Central memory CD8-positive, alpha-beta T cell (primary cell): ENCODE results near the gene TMEM82.

Experiments used
- ATAC-seq: fragments of 150-1000 bp; cut with Tn5 transposase; replicated peaks from 2 replicates; pipeline ENCODE4 v1.10.0; 2022; ENCODE audit warnings: mild to moderate bottlenecking, moderate FRiP score, moderate number of reproducible peaks; ENCODE audit not compliant: poor library complexity, severe bottlenecking; ENCODE audit errors: extremely low read depth
- DNase-seq, 2 donors: peaks; one replicate each; pipeline ENCODE4 v3.0.0; 2021; ENCODE audit warnings: low spot score in 2 of 2
- H3K27ac Mint-ChIP-seq: one replicate; pipeline ENCODE4 v1.8.0; 2022; ENCODE audit warnings: low read depth, mild to moderate bottlenecking, moderate library complexity, mixed read lengths
- H3K27me3 Mint-ChIP-seq: one replicate; pipeline ENCODE4 v1.8.0; 2022; ENCODE audit warnings: mixed read lengths
- H3K36me3 Mint-ChIP-seq: one replicate; pipeline ENCODE4 v1.8.0; 2022; ENCODE audit warnings: mild to moderate bottlenecking, moderate library complexity, mixed read lengths; ENCODE audit not compliant: insufficient read depth
- H3K4me1 Mint-ChIP-seq: one replicate; pipeline ENCODE4 v1.8.0; 2022; ENCODE audit warnings: mixed read lengths
- H3K4me3 Mint-ChIP-seq: one replicate; pipeline ENCODE4 v1.8.0; 2022; ENCODE audit warnings: mild to moderate bottlenecking, moderate library complexity, mixed read lengths
- H3K9me3 Mint-ChIP-seq: one replicate; pipeline ENCODE4 v1.8.0; 2022; ENCODE audit warnings: mixed read lengths

The TMEM82 gene

GRCh38 chr1:15765495-15766194, 23.3 kb downstream of the TMEM82 start:
- Mint-ChIP-seq H3K36me3 (peaks cover 4% of the 10 kb centered on the region), H3K27ac (no peak overlapping the region), H3K27me3 (peaks cover 64% of the 10 kb centered on the region), H3K4me1 (no peaks in the 10 kb centered on the region), H3K9me3 (no peaks in the 10 kb centered on the region), H3K4me3 (no peak overlapping the region)
- ATAC-seq (no peak), DNase-seq (no peak)

DNA sequence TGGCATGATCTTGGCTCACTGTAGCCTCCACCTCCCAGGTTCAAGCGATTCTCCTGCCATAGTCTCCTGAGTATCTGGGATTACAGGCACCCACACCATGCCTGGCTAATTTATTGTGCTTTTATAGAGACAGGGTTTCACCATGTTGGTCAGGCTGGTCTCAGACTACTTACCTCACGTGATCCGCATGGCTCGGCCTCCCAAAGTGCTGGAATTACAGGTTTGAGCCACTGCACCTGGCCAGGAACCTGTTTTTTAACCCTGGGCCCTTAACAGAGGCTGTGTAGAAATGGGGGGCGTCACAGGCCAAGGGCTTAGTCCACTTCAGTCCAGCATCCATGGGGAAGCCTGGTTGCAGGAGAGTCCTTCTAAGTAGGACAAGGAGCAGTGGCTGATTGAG, 25.6 kb downstream of the TMEM82 start:
- Mint-ChIP-seq H3K9me3 (no peaks in the 10 kb centered on the region), H3K4me1 (no peaks in the 10 kb centered on the region), H3K36me3 (peaks cover 2% of the 10 kb centered on the region), H3K27ac (no peak overlapping the region), H3K4me3 (no peak overlapping the region), H3K27me3 (peaks cover 62% of the 10 kb centered on the region)
- DNase-seq = no peak
- ATAC-seq = no peak

- H3K27me3 Mint-ChIP-seq = peaks cover 60% of the 10 kb centered on the region
- no peak for DNase-seq
- peaks cover 2% of the 10 kb centered on the region for H3K36me3 Mint-ChIP-seq
- no peak for ATAC-seq
- H3K9me3 Mint-ChIP-seq = no peaks in the 10 kb centered on the region
- H3K4me3 Mint-ChIP-seq = no peak overlapping the region
- no peaks in the 10 kb centered on the region for H3K4me1 Mint-ChIP-seq
- H3K27ac Mint-ChIP-seq = no peak overlapping the region
These were observed 26.1 kb downstream of the TMEM82 start for GRCh38 chr1:15768388-15768787.

DNA sequence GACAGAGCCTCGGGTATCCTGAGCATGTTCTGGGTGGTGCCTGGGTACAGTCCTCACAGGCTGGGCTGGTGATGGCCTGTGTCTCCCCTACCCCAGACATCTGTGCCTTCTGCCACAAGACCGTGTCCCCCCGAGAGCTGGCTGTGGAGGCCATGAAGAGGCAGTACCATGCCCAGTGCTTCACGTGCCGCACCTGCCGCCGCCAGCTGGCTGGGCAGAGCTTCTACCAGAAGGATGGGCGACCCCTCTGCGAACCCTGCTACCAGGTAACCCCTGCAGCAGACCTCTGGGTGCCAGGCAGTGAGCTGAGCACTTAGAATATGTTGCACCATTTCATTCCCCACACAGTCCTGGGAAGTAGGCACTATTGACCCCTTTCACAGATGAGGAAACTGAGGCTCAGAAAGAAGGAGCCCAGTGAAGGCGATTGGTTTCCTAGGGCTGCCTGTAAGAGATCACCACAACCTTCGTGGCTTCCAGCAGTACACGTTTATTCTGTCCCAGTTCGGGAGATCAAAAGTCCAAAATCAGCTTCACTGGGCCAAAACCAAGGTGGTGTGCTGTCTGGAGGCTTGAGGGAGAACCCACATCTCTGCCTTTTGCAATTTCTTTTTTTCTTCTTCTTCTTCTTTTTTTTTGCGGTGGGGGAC, 28.1 kb downstream of the TMEM82 start:
- Mint-ChIP-seq H3K4me3 (no peak overlapping the region), H3K36me3 (no peaks in the 10 kb centered on the region), H3K9me3 (no peaks in the 10 kb centered on the region), H3K27me3 (peaks cover 43% of the 10 kb centered on the region), H3K27ac (no peak overlapping the region), H3K4me1 (no peaks in the 10 kb centered on the region)
- DNase-seq = no peak
- ATAC-seq = no peak

- Mint-ChIP-seq H3K27me3 (peaks cover 35% of the 10 kb centered on the region), H3K4me3 (no peak overlapping the region), H3K36me3 (no peaks in the 10 kb centered on the region), H3K27ac (no peak overlapping the region), H3K9me3 (no peaks in the 10 kb centered on the region), H3K4me1 (no peaks in the 10 kb centered on the region)
- DNase-seq (no peak), ATAC-seq (no peak)
These were observed 29.7 kb downstream of the TMEM82 start for GRCh38 chr1:15771836-15772515.

DNA sequence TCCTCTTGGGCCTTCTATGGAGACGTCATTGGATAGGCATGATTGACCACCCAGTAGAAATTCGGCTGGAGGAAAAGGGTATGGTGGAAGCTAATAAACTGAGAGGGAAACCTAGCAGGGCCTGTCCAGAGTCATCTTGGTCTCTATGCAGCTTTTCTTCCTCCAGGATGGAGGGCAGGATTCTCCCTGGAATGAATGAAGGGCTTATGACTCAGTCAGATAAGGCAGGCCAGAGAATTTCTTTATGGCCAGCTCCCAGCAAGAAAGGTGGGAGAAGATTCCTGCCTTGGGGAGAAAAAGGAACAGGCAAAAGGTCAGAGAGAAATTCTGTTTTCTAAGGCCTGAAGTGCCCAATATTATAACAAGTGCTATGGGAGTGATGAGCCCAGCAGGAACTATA, 33.4 kb downstream of the TMEM82 start:
- H3K4me1 Mint-ChIP-seq = no peaks in the 10 kb centered on the region
- peaks cover 26% of the 10 kb centered on the region for H3K27me3 Mint-ChIP-seq
- DNase-seq (no peak), ATAC-seq (no peak)
- H3K27ac Mint-ChIP-seq = no peak overlapping the region
- H3K36me3 Mint-ChIP-seq = no peaks in the 10 kb centered on the region
- no peak overlapping the region for H3K4me3 Mint-ChIP-seq
- H3K9me3 Mint-ChIP-seq = no peaks in the 10 kb centered on the region

GRCh38 chr1:15777909-15778707, 35.8 kb downstream of the TMEM82 start:
- no peak for ATAC-seq
- no peak overlapping the region for H3K4me3 Mint-ChIP-seq
- H3K36me3 Mint-ChIP-seq = no peaks in the 10 kb centered on the region
- DNase-seq = no peak
- peaks cover 7% of the 10 kb centered on the region for H3K27me3 Mint-ChIP-seq
- no peak overlapping the region for H3K27ac Mint-ChIP-seq
- H3K4me1 Mint-ChIP-seq = no peaks in the 10 kb centered on the region
- no peaks in the 10 kb centered on the region for H3K9me3 Mint-ChIP-seq

GRCh38 chr1:15785683-15786082, 43.4 kb downstream of the TMEM82 start:
- Mint-ChIP-seq H3K4me3 (no peak overlapping the region), H3K36me3 (no peaks in the 10 kb centered on the region), H3K27ac (no peak overlapping the region), H3K27me3 (peaks cover 16% of the 10 kb centered on the region), H3K4me1 (no peaks in the 10 kb centered on the region), H3K9me3 (no peaks in the 10 kb centered on the region)
- no peak for DNase-seq
- no peak for ATAC-seq

GRCh38 chr1:15786581-15786980, 44.3 kb downstream of the TMEM82 start:
- no peaks in the 10 kb centered on the region for H3K9me3 Mint-ChIP-seq
- no peaks in the 10 kb centered on the region for H3K36me3 Mint-ChIP-seq
- H3K27ac Mint-ChIP-seq = no peak overlapping the region
- DNase-seq (no peak), ATAC-seq (no peak)
- peaks cover 22% of the 10 kb centered on the region for H3K27me3 Mint-ChIP-seq
- no peak overlapping the region for H3K4me3 Mint-ChIP-seq
- H3K4me1 Mint-ChIP-seq = no peaks in the 10 kb centered on the region

GRCh38 chr1:15788624-15789301, 46.5 kb downstream of the TMEM82 start:
- no peak for ATAC-seq
- Mint-ChIP-seq H3K4me1 (peaks cover 5% of the 10 kb centered on the region), H3K4me3 (no peak overlapping the region), H3K27ac (no peak overlapping the region), H3K27me3 (peaks cover 22% of the 10 kb centered on the region), H3K9me3 (no peaks in the 10 kb centered on the region), H3K36me3 (no peaks in the 10 kb centered on the region)
- DNase-seq = no peak

DNA sequence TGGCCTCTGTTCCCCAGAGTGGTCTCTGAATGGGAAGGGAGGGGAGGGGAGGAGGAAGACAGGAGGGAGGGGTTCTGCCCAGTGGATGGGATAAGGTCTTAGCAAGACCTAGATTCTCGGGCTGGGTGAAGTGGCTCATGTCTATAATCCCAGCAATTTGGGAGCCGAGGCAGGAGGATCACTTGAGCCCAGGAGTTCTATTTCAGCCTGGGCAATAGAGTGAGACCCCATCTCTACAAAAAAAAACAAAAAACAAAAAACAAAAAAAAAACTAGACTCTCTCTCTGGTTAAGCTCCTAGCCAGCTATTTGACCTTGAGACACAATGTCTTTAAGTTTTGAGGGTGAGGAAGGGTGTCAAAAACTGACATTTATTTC, 53.8 kb downstream of the TMEM82 start:
- H3K4me1 Mint-ChIP-seq = peaks cover 5% of the 10 kb centered on the region
- H3K27ac Mint-ChIP-seq = no peak overlapping the region
- H3K27me3 Mint-ChIP-seq = peaks cover 30% of the 10 kb centered on the region
- H3K4me3 Mint-ChIP-seq = no peak overlapping the region
- no peaks in the 10 kb centered on the region for H3K36me3 Mint-ChIP-seq
- no peak for DNase-seq
- no peaks in the 10 kb centered on the region for H3K9me3 Mint-ChIP-seq
- no peak for ATAC-seq
